ENCODE results near the gene UTS2.

The UTS2 gene

DNA sequence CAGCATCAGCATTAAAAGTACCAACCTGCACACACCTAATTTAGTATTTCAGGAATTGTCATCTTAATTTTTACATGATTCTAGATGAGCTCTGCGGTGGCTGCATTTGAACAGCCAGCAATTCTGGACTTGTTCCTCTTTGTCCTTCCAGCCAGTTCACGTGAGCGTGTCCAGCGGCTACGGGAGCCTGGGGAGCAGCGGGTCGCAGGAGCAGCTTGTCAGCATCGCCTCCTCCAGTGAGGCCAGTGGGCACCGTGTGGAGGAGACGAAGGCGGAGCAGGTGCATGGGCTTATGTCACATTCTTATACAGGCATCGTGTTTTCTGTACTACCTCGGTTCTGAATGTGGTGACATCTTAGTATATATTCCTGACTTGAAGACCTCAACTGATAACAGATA, 43.1 kb downstream of the UTS2 start:
- no peak for DNase-seq

DNA sequence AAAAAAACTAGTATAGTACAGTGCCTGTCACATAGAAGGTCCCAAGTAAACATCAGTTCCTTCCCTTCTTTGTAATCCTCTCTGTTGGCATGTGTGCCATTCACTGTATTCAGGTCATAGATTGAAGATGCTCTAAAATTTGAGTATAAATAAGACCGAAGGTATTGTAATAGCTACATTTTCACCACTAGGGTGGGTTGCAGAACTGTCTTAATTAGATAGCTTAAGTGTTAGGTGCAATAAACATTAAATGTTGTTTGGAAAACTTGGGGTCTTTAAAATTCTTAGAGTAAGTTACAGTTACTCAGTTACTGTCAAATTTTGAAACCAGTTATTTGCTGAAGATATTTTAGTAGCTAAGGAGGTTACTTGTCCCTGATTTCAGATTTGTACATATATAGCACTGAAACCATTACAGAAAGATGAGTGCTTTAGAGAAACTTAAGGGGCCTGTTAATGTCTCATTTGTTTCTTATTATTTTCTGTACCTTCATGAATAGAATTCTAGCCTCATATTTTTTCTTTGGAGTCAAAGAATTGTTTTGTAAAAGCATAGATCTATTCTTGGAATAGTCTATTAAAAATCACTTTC, 44.5 kb downstream of the UTS2 start:
- peak; percentile 4 for DNase-seq

DNA sequence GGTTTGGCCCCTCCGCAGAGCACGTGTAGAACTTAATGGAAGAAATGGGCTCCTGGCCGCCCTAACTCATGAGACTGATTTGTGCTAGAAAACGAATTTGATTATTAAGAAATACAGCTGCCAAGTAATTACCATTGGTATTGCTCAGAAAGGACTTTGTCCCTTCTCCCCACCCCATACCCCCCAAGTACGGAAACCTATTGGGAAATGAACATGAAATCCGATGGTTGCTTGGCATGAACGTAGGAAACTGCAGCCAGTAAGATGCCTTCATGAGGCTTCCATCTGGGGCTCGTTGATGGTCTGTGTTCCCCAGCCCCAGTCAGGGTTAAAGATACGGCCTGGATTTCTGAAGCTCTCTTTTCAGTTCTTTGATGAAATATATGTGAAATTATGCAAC, 47.4 kb downstream of the UTS2 start:
- DNase-seq = no peak

Data from NCI-H1105 (cell line).